Measurements from ENCODE around the gene TEKT1. TPM values are rescaled to one million over a fixed set of nuclear protein-coding genes. Genes with fewer than 3 reads are reported as not detected.
"Not testable (repeated sequence)": the region's sequence is repeated elsewhere in the genome, so short reads cannot be mapped to it uniquely, and the experiment has no call there.

The TEKT1 gene
- not detected for total RNA-seq

- DNase-seq (ENCODE audit: low spot score): peak; percentile 81
These were observed at the start of gene TEKT1 for GRCh38 chr17:6831661-6832263. Gene TEKT1, minus strand, starts transcription at chr17:6831729. Its CDS starts 1,353 bp downstream, at chr17:6830376.

GRCh38 chr17:6879221-6879975 is 47.9 kb upstream of the TEKT1 start:
- not testable (repeated sequence) for DNase-seq (ENCODE audit: low spot score)

GRCh38 chr17:6875276-6875675 is 43.7 kb upstream of the TEKT1 start:
- not testable (repeated sequence) for DNase-seq (ENCODE audit: low spot score)

- DNase-seq (ENCODE audit: low spot score): no peak
These were observed 41.4 kb upstream of the TEKT1 start for GRCh38 chr17:6872936-6873335.

- DNase-seq (ENCODE audit: low spot score): no peak
These were observed 39.3 kb upstream of the TEKT1 start for GRCh38 chr17:6870841-6871240.

- no peak for DNase-seq (ENCODE audit: low spot score)
These were observed 37.1 kb upstream of the TEKT1 start for GRCh38 chr17:6868582-6868981.

GRCh38 chr17:6867849-6868248 is 36.3 kb upstream of the TEKT1 start:
- DNase-seq (ENCODE audit: low spot score): no peak

- DNase-seq (ENCODE audit: low spot score): no peak
These were observed 31.3 kb upstream of the TEKT1 start for GRCh38 chr17:6862825-6863224.

- no peak for DNase-seq (ENCODE audit: low spot score)
These were observed 30.6 kb upstream of the TEKT1 start for GRCh38 chr17:6862122-6862521.

- DNase-seq (ENCODE audit: low spot score): no peak
These were observed 26.4 kb upstream of the TEKT1 start for GRCh38 chr17:6857904-6858303.

GRCh38 chr17:6857336-6857735 is 25.8 kb upstream of the TEKT1 start:
- DNase-seq (ENCODE audit: low spot score): no peak

- DNase-seq (ENCODE audit: low spot score): no peak
These were observed 24.5 kb upstream of the TEKT1 start for GRCh38 chr17:6856051-6856450.

- no peak for DNase-seq (ENCODE audit: low spot score)
These were observed 22.4 kb upstream of the TEKT1 start for GRCh38 chr17:6853764-6854442.

GRCh38 chr17:6848545-6849179 is 17.1 kb upstream of the TEKT1 start:
- peak; percentile 58 for DNase-seq (ENCODE audit: low spot score)

- DNase-seq (ENCODE audit: low spot score): not testable (repeated sequence)
These were observed 14.6 kb upstream of the TEKT1 start for GRCh38 chr17:6846138-6846537.

- not testable (repeated sequence) for DNase-seq (ENCODE audit: low spot score)
These were observed 12.9 kb upstream of the TEKT1 start for GRCh38 chr17:6844406-6844805.

- DNase-seq (ENCODE audit: low spot score): no peak
These were observed 11.8 kb upstream of the TEKT1 start for GRCh38 chr17:6843241-6843880.

GRCh38 chr17:6841769-6842168 is 10.2 kb upstream of the TEKT1 start:
- DNase-seq (ENCODE audit: low spot score): not testable (repeated sequence)

GRCh38 chr17:6830383-6830986 is 1.0 kb downstream of the TEKT1 start:
- DNase-seq (ENCODE audit: low spot score): no peak

- no peak for DNase-seq (ENCODE audit: low spot score)
These were observed 8.5 kb downstream of the TEKT1 start for GRCh38 chr17:6823011-6823442.

GRCh38 chr17:6818938-6819337 is 12.6 kb downstream of the TEKT1 start:
- DNase-seq (ENCODE audit: low spot score): no peak
